ENCODE results near the gene TRPM4.
"Not testable (repeated sequence)": the region's sequence is repeated elsewhere in the genome, so short reads cannot be mapped to it uniquely, and the experiment has no call there.

Gene TRPM4

GRCh38 chr19:49151267-49152118 is 6.1 kb upstream of the TRPM4 start:
- DNase-seq (ENCODE audit: low read depth), result peak; percentile 37

DNA sequence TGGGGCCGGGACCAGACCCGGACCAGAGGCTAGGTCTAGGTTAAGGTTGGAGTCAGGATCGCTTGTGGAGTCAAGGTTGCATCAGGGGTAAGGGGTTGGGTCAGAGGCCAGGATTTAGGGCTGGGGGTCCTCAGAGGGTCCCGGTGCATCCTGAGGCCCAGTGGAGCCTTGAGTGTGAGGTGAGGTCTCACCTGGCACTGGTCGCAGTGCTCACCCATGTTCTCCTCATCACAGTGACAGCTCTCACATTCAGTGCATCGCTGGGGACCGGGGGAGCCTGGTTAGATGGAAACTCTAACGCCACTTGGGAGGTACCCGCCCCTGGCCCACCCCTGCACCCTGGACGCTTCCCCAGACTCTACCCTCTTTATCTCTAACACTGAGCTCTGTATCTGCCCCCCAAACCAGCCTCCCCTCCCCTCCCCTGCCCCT is 5.5 kb upstream of the TRPM4 start:
- DNase-seq (ENCODE audit: low read depth), result no peak

GRCh38 chr19:49153167-49153809 is 4.3 kb upstream of the TRPM4 start:
- DNase-seq (ENCODE audit: low read depth), result no peak

DNA sequence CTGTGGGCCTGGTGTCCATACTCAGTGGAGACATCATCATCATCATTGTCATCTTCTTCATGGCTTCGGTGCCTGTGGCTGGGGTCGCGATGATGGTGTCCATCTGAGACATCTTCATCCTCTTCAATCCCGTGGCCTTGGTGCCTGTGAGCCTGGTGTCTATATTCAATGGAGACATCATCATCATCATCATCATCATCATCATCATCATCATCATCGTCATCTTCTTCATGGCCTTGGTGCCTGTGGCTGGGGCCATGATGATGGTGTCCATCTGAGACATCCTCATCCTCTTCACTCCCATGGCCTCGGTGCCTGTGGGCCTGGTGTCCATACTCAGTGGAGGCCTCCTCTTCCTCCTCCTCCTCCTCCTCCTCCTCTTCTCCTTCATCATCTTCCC is 3.3 kb upstream of the TRPM4 start:
- DNase-seq (ENCODE audit: low read depth), result no peak

GRCh38 chr19:49155005-49155819 is 2.4 kb upstream of the TRPM4 start, which contains the start of gene HRC:
Gene HRC, minus strand, starts transcription at chr19:49155396. Its CDS starts 159 bp downstream, at chr19:49155237.
- DNase-seq (ENCODE audit: low read depth), result no peak

- no peak for DNase-seq (ENCODE audit: low read depth)
These were observed 1.7 kb upstream of the TRPM4 start for GRCh38 chr19:49155820-49156346.

GRCh38 chr19:49160450-49161189 is 3.0 kb downstream of the TRPM4 start:
- DNase-seq (ENCODE audit: low read depth), result no peak

DNA sequence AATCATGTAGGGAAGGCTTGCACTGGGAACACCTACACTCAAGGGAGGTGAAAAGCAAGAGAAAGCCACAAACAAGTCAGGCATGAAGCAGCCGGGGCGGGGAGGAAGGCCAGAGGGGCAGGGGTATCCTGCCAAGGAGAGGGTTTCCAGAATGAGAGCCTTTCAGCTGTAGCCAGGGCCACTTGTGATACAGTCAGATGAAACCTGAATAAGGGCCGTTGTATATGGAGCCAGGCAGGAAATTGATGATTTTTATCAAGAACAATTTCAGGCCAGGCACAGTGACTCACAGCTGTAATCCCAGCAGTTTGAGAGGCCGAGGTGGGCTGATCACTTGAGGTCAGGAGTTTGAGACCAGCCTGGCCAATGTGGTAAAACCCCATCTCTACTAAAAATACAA is 4.4 kb downstream of the TRPM4 start:
- DNase-seq (ENCODE audit: low read depth), result no peak

DNA sequence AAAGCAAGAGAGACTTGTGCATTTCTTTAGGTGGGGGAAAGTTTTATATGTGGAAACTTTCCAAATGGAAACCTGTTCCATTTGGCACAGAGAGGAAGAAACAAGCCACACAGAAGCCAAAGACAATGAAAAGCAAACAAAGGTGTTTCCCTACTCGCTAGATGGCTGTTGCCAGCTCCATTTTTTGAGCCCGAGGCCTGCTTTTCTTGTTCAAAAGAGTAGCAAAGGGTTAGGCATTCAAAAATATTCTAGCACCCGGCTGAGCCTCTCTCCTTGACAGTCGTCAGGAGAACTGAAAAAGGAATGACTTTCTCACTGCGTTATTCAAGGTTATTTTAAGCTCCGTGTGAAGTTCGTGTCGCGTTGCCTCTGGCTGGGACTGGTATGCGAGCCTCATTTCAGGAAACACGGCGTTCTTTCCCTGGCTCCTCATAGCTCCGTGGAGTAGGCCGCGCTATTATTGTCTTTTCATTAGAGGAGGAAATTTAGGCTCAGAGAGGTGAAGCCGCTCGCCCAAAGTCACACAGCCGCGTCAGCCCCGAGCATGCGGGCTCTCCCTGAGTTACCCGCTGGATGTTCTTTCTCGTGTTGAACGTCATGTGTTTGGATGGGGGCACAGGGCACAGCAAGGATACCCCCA is 7.6 kb downstream of the TRPM4 start:
- no peak for DNase-seq (ENCODE audit: low read depth)

DNA sequence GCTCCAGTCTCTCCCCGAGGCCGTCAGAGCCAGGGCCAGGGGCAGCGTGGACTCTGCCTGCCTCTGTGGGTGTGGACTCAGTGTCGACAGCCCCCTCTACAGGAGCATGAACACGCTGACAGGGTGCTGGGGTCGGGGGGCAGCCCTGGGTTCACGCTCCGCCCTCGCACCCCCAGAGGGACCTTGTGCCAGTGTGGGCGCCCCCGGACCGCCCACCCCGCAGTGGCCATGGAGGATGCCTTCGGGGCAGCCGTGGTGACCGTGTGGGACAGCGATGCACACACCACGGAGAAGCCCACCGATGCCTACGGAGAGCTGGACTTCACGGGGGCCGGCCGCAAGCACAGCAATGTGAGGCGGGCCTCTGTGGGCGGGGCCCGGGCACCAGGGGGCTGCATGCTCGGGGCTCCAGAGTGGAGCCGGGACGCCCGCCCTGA is 8.3 kb downstream of the TRPM4 start:
- no peak for DNase-seq (ENCODE audit: low read depth)

GRCh38 chr19:49167857-49168409 is 10.3 kb downstream of the TRPM4 start:
- DNase-seq (ENCODE audit: low read depth), result no peak

DNA sequence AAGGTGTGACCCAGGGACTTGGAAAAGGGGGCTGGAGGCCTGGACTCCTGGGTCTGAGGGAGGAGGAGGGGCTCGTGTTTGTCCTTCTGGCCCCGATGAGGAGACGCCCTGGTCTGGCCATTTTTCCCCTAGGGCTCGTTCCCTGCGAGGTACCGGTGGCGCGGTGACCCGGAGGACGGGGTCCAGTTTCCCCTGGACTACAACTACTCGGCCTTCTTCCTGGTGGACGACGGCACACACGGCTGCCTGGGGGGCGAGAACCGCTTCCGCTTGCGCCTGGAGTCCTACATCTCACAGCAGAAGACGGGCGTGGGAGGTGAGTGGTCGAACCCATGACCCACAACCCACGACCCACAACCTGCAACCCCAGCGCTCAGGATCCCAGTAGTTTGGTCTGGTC is 10.8 kb downstream of the TRPM4 start:
- no peak for DNase-seq (ENCODE audit: low read depth)

DNA sequence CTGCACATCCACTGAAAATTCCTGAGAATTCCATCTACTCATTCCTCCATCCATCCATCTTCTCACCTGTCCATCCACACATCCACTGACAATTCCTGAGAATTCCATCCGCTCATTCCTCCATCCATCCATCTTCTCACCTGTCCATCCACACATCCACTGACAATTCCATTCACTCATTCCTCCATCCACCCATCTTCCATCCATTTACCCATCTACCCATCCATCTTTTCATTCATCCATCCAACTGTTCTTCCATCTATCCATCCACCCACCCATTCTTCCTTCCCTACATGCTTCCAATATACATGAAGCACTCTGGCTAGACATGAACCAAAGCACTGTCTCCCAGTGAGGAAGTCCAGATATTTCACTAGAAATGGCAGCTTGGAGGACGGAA is 15.6 kb downstream of the TRPM4 start:
- no peak for DNase-seq (ENCODE audit: low read depth)

DNA sequence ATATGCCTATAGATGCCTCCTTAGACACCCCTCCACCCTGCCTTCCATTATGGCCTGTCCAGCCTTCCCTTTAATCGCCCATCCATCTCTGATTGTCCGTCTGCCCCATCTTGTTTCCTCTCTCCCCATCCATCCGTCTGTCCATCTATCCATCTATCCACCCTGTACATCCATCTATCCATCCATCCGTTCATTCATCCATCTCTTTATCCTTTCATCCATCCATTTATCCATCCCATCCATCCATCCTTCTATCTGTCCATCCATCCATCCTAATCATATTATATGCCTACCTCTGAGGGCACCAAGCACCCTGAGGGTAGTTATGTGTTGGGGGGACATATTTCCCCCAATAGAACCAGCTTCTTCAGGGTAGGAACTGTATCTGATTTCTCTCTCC is 23.1 kb downstream of the TRPM4 start:
- DNase-seq (ENCODE audit: low read depth), result no peak

DNA sequence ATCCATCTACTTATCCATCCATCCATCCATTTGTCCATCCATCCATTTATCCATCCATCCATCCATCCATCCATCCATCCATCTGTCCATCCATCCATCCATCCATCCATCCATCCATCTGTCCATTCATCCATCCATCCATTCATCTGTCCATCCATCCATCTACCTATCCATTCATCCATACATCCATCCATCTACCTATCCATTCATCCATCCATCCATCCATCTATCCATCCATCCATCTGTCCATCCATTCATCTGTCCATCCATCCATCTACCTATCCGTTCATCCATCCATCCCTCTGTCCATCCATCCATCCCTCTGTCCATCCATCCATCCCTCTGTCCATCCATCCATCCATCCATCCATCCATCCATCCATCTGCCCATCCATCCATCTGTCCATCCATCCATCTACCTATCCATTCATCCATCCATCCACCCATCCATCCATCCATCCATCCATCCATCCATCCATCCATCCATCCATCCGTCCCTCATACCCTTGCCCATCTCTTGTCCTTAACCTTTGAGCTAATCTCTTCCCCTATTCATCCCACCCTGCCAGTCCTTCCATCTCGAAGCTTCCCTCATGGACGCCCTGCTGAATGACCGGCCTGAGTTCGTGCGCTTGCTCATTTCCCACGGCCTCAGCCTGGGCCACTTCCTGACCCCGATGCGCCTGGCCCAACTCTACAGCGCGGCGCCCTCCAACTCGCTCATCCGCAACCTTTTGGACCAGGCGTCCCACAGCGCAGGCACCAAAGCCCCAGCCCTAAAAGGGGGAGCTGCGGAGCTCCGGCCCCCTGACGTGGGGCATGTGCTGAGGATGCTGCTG is 24.6 kb downstream of the TRPM4 start:
- not testable (repeated sequence) for DNase-seq (ENCODE audit: low read depth)

DNA sequence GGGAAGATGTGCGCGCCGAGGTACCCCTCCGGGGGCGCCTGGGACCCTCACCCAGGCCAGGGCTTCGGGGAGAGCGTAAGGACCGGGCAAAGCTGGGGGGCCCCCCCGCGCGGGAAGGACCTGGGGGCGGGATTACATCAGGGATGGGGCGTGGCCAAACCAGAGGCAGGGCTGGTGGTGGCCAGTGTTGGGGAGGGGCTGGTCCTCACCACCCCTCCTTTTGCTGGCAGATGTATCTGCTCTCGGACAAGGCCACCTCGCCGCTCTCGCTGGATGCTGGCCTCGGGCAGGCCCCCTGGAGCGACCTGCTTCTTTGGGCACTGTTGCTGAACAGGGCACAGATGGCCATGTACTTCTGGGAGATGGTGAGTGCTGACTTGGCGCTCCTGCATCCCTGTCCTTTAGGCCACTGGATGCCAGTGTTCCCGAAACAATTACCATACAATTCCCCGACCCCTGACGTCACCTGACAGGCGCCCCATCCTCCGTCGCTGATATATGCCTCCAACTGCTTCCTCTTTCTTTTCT is 25.3 kb downstream of the TRPM4 start:
- no peak for DNase-seq (ENCODE audit: low read depth)

DNA sequence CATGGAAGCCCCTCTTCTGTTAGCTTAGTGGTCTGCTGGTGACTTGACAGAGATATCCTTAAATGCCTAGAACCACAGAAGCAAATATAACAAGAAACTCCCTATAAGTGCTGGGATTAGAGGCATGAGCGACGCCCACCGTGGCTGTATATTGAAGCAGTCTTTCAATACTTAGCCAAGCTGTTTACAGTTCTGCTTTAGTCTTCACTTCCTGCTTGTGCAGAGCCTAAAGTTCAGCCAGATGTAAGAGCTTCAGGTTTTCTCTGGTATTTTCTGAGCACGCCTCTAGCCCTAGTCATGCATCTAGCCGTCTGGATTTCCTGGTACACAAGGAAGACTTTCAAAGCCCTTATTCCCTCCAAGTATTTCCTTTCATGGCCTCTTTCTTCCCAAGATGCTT is 28.5 kb downstream of the TRPM4 start:
- DNase-seq (ENCODE audit: low read depth), result no peak

DNA sequence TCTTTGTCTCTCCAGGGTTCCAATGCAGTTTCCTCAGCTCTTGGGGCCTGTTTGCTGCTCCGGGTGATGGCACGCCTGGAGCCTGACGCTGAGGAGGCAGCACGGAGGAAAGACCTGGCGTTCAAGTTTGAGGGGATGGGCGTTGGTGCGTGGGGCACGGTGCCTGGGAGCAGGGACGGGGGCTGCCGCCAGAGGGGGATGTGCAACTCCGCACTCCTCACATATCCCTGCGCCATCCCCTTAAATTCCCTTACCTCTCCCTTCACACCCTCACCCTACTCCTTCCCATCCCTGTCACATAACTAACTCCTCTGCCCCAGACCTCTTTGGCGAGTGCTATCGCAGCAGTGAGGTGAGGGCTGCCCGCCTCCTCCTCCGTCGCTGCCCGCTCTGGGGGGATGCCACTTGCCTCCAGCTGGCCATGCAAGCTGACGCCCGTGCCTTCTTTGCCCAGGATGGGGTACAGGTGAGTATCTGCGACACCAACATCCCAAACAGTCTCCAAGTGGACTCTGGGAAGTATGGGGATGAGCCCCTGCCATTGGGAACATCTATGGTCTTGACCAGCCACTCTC is 31.1 kb downstream of the TRPM4 start:
- no peak for DNase-seq (ENCODE audit: low read depth)

- no peak for DNase-seq (ENCODE audit: low read depth)
These were observed 31.7 kb downstream of the TRPM4 start for GRCh38 chr19:49189259-49189658.

All from amniotic epithelial cell (primary cell).